Gastroesophageal sphincter (tissue), 3 donors: Measurements from ENCODE around the gene GTF2H2.
"Not testable (repeated sequence)": the region's sequence is repeated elsewhere in the genome, so short reads cannot be mapped to it uniquely, and the experiment has no call there.

Experiments
- EP300 ChIP-seq: sonication (generic); formaldehyde crosslinking; IDR thresholded peaks from one replicate; pipeline ENCODE4 v1.6.1; 2017; ENCODE audit warnings: antibody characterized with exemption, mild to moderate bottlenecking
- POLR2A ChIP-seq, 2 donors: fragments of 450-650 bp; IDR thresholded peaks; one replicate each; pipeline ENCODE4 v1.6.1; 2017; ENCODE audit warnings: antibody characterized with exemption in 2 of 2, mild to moderate bottlenecking in 2 of 2, moderate library complexity in 1 of 2
- POLR2AphosphoS5 ChIP-seq: sonication (generic); formaldehyde crosslinking; IDR thresholded peaks from one replicate; pipeline ENCODE4 v1.6.1; 2017; ENCODE audit warnings: antibody characterized with exemption
- TF ChIP-seq, protein P1 (sequence below), 4 experiments: fragments of 200-600 bp in 2 of 4; fragments of 450-650 bp in 2 of 4; sonication (generic) in 1 of 4; IDR thresholded peaks; one replicate each; pipeline ENCODE4 v1.5.1; 2017 to 2019; ENCODE audit warnings: antibody characterized with exemption in 4 of 4, mild to moderate bottlenecking in 2 of 4, moderate library complexity in 2 of 4

DNA sequence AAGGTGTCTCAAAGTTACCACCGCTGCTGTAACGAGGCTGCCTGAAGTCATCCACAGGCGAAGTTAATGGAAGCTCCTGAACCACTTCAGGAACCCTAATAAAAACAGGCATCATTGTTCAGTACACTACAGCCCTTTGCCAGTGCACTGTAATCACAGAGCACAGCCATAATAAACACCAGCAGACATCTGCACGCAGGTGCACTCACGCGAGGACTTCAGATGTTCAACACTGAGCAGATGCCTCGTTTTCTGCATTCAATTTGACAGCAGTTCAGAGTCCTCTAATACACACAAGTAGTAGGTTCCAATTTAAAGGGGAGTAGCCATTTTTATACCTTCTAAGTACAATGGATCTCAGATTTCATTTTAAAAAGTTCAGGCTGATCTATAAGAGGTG, 15.4 kb upstream of the GTF2H2 start:
- TF ChIP-seq POLR2A (IDR thresholded peaks at IDR 0.05); POLR2AphosphoS5; EP300: not testable (repeated sequence)
- TF ChIP-seq, protein P1, sequence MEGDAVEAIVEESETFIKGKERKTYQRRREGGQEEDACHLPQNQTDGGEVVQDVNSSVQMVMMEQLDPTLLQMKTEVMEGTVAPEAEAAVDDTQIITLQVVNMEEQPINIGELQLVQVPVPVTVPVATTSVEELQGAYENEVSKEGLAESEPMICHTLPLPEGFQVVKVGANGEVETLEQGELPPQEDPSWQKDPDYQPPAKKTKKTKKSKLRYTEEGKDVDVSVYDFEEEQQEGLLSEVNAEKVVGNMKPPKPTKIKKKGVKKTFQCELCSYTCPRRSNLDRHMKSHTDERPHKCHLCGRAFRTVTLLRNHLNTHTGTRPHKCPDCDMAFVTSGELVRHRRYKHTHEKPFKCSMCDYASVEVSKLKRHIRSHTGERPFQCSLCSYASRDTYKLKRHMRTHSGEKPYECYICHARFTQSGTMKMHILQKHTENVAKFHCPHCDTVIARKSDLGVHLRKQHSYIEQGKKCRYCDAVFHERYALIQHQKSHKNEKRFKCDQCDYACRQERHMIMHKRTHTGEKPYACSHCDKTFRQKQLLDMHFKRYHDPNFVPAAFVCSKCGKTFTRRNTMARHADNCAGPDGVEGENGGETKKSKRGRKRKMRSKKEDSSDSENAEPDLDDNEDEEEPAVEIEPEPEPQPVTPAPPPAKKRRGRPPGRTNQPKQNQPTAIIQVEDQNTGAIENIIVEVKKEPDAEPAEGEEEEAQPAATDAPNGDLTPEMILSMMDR (IDR thresholded peaks at IDR 0.05) = not testable (repeated sequence)
